ENCODE results near the gene HUS1.

GRCh38 chr7:48025624-48026023 is 46.2 kb upstream of the HUS1 start:
- TF ChIP-seq POLR2AphosphoS5 (IDR thresholded peaks at IDR 0.05; ENCODE audit: low read depth, low read length) (no peak), POLR2A (IDR thresholded peaks at IDR 0.05; ENCODE audit: low read depth, low read length) (no peak)

Measured in GM12892 (cell line).